Lower leg skin (tissue), 3 donors: Measurements from ENCODE around the gene KIF13A.

Experiments
- CTCF ChIP-seq, 3 donors: fragments of 450-650 bp; IDR thresholded peaks; one replicate each; pipeline ENCODE4 v1.5.1; 2016; ENCODE audit warnings: antibody characterized with exemption in 3 of 3, mild to moderate bottlenecking in 3 of 3, moderate library complexity in 2 of 3
- POLR2A ChIP-seq, 2 donors: fragments of 450-650 bp; IDR thresholded peaks; one replicate each; pipeline ENCODE4 v1.6.1; 2016 to 2017; ENCODE audit warnings: antibody characterized with exemption in 2 of 2, mild to moderate bottlenecking in 1 of 2, moderate library complexity in 1 of 2

DNA sequence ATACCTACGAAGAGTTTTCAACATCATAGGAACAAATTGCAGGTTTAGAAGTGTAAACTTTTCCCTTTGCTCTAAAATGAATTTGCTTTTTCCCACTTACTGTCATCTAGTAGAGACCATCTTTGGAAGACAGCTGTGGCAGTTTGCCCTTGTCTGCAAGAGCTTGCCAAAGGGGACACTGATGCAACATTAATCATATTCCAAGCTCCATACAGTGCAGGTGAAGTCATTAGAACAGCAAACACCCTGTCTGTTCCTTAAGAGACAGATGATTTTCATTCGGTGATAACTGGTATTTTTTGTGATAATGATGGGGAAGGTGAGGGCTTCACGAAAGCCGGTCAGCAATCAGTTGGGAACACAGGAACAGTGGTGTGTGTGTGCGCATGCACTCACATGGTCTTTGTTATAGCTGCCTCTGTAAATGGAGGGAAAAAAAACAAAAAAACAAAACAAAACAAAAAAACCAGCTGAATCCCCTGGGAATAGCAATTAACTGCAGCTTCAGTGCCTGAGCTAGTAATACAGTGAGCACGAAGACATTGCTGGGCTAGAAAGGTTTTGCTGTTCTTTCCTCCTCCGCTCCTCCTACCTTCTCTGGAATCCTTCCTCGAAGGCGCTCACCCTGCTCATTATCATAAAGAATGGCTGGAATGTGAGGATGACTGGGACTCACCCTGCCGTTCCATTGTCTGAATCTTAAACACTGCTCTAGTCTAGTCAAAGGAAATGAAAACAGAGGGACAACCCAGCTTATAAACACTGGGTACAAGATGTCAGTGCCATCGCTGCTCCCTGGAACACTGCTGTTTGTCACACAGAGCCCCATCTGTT, 35.2 kb upstream of the KIF13A start:
- TF ChIP-seq POLR2A (IDR thresholded peaks at IDR 0.05) (no peak), CTCF (IDR thresholded peaks at IDR 0.05) (no peak)
